GM12864 (cell line): ENCODE results near the gene CDC5L.

Experiments used
- DNase-seq: peaks from one replicate; pipeline ENCODE4 v3.0.0-alpha.2; 2011; ENCODE audit warnings: low read depth
- H3K4me3 ChIP-seq: 2 replicates; pipeline ENCODE4 v1.5.1; 2011; ENCODE audit warnings: mild to moderate bottlenecking, low read depth, low read length, control low read depth
- CTCF ChIP-seq: IDR thresholded peaks from 2 replicates; pipeline ENCODE4 v1.5.1; 2011; ENCODE audit warnings: low read depth, mild to moderate bottlenecking, moderate library complexity, low read length, control low read depth, inconsistent platforms; ENCODE audit errors: missing control alignments

Gene CDC5L

DNA sequence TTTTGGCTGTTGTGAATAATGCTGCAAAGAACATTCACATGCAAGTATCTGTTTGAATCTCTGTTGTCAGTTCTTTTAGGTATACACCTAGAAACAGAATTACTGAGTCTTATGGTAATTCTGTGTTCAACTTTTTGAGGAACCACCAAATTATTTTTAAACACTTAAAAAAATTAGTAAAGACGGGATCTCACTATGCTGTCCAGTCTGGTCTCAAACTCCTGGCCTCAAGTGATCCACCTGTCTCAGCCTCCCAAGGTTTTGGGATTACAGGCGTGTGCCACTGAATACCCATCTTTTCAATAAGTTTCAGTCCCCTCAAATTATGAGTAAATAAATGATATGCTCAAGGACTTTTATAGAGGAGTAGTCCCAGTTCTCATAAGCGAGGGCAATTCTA, 27.5 kb upstream of the CDC5L start:
- DNase-seq = no peak
- H3K4me3 ChIP-seq = no peak overlapping the region
- no peak for TF ChIP-seq CTCF

- no peak overlapping the region for H3K4me3 ChIP-seq
- DNase-seq = no peak
- no peak for TF ChIP-seq CTCF
Measured at GRCh38 chr6:44361947-44362346, 25.6 kb upstream of the CDC5L start.

DNA sequence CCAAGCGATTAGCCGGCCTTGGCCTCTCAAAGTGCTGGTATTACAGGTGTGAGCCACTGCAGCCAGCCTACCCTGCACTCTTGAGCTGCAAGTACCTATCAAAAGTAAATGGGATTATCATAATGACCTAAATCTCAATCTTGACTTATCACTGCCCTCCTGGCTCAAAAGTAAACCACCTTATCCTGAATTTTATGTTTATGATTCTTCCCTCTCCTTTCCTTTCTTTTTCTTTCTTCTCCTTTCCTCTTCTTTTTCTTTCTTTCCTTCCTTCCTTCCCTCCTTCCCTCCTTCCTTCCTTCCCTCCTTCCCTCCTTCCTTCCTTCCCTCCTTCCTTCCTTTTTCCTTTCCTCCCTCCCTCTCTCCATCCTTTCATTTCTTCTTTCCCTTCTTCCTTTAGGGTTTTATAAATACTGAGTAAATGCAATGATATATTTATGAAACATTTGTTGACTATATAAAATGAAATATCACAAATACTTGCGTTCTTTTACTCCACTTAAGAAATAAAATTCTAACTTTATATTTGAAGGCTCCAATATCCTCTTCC, 24.1 kb upstream of the CDC5L start:
- no peak overlapping the region for H3K4me3 ChIP-seq
- TF ChIP-seq CTCF = no peak
- no peak for DNase-seq

- H3K4me3 ChIP-seq = no peak overlapping the region
- DNase-seq = no peak
- no peak for TF ChIP-seq CTCF
Measured at GRCh38 chr6:44366781-44367180, 20.7 kb upstream of the CDC5L start.

- DNase-seq = no peak
- no peak for TF ChIP-seq CTCF
- no peak overlapping the region for H3K4me3 ChIP-seq
Measured at GRCh38 chr6:44367681-44368080, 19.8 kb upstream of the CDC5L start.

DNA sequence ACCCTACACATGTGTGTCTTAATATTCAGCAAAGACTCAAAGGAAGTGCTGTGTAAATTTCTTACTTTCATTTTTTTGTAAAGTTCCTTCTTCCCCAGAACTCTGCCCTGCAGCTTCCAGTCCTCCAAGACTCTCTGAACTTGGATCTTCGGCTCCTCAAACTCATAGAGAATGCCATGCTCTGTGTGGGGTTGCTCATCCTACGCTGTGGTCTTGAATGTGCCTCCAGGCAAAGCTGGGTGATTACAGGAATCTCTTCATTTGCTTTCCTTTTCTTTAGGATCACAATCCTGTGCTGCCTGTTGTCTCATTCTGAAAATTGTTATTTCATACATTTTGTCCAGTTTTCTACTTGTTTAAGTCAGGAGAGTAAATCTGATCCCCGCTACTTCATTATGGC, 14.5 kb upstream of the CDC5L start:
- no peak for DNase-seq
- no peak for TF ChIP-seq CTCF
- H3K4me3 ChIP-seq = no peak overlapping the region

DNA sequence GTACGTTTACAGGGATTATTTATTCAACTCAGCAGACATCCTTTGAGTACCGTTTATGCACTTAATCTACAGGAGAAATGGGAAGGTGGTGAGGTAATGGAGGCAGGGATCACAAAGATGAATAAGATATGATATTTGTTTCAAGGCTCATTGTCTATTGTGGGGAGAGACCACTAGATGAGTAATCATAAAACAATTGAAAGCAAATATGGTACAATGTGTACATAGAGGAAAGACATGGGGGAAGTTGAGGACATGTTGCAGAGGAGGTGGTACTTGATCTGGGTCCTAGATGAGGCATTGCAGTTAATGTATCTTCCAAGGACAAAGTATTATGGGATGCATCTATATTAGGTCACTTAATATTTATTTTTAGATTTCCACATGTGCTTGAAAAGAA, 13.7 kb upstream of the CDC5L start:
- no peak for TF ChIP-seq CTCF
- H3K4me3 ChIP-seq = no peak overlapping the region
- DNase-seq = no peak
